ENCODE data around the gene HSD11B1.

DNA sequence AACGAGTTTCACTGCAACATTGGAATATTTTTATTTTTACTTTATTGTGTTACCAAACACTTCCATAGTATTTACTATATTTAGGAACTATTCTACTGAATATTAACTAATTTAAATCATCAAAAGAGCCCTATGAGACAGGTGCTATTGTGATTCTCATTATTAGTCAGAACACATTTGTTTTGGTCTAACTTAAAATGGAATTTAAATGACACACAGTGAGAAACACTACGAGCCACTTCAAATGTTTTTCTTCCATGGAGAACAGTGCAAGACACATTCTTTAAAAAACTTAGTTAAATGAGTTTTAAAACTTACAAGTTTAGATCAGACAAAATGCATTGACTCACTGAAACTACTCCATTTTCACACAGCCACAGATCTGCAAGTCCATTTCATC lies 44.6 kb downstream of the HSD11B1 start:
- TF ChIP-seq, protein P1, sequence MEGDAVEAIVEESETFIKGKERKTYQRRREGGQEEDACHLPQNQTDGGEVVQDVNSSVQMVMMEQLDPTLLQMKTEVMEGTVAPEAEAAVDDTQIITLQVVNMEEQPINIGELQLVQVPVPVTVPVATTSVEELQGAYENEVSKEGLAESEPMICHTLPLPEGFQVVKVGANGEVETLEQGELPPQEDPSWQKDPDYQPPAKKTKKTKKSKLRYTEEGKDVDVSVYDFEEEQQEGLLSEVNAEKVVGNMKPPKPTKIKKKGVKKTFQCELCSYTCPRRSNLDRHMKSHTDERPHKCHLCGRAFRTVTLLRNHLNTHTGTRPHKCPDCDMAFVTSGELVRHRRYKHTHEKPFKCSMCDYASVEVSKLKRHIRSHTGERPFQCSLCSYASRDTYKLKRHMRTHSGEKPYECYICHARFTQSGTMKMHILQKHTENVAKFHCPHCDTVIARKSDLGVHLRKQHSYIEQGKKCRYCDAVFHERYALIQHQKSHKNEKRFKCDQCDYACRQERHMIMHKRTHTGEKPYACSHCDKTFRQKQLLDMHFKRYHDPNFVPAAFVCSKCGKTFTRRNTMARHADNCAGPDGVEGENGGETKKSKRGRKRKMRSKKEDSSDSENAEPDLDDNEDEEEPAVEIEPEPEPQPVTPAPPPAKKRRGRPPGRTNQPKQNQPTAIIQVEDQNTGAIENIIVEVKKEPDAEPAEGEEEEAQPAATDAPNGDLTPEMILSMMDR (IDR thresholded peaks at IDR 0.05; ENCODE audit: low read length), result no peak
- TF ChIP-seq EZH2 (optimal IDR thresholded peaks at IDR 0.05; ENCODE audit: low read depth, low read length) (no peak), EZH2phosphoT487 (IDR thresholded peaks at IDR 0.05; ENCODE audit: low read length) (no peak)
